ENCODE data around the gene MPO.

The MPO gene

GRCh38 chr17:58318065-58318481, 37.3 kb upstream of the MPO start:
- FAIRE-seq, result no peak
- no peak for TF ChIP-seq CTCF (IDR thresholded peaks at IDR 0.05; ENCODE audit: insufficient read depth, missing control alignments)
- no peak for DNase-seq (ENCODE audit: insufficient read length, low spot score)

- FAIRE-seq (peak; percentile 66), DNase-seq (ENCODE audit: insufficient read length, low spot score) (no peak)
- peak; percentile 50 for TF ChIP-seq CTCF (IDR thresholded peaks at IDR 0.05; ENCODE audit: insufficient read depth, missing control alignments)
Observed at GRCh38 chr17:58317421-58318064, 36.8 kb upstream of the MPO start.

- no peak for TF ChIP-seq CTCF (IDR thresholded peaks at IDR 0.05; ENCODE audit: insufficient read depth, missing control alignments)
Observed at GRCh38 chr17:58316260-58316960, 35.7 kb upstream of the MPO start.

GRCh38 chr17:58315750-58316149, 35.0 kb upstream of the MPO start:
- FAIRE-seq, result no peak
- TF ChIP-seq CTCF (IDR thresholded peaks at IDR 0.05; ENCODE audit: insufficient read depth, missing control alignments), result no peak
- no peak for DNase-seq (ENCODE audit: insufficient read length, low spot score)

More at GRCh38 chr17:58316260-58316960, 35.7 kb upstream of the MPO start:
- FAIRE-seq, result no peak
- no peak for DNase-seq (ENCODE audit: insufficient read length, low spot score)

DNA sequence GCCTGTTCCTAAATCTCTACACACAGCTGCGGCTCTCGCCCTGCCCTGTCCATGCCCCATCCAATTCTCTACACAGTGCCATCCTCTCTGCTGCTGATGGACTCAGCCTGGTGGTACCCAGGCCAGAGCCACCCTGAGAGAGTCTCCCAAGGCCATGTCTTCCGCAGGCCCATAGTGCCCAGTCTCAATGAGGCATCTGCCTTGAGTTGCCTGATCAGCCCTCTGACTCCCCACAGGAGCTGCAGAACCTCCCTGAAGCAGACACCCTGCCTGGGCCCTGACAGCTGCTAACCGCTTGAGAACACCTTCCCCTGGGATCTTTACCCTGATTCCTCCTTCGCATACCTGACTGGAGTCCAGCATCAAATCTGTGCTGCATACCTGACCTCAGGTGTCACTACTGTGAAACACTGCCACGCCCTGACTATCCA, 34.6 kb upstream of the MPO start:
- DNase-seq (ENCODE audit: insufficient read length, low spot score), result no peak
- no peak for FAIRE-seq
- no peak for TF ChIP-seq CTCF (IDR thresholded peaks at IDR 0.05; ENCODE audit: insufficient read depth, missing control alignments)

DNA sequence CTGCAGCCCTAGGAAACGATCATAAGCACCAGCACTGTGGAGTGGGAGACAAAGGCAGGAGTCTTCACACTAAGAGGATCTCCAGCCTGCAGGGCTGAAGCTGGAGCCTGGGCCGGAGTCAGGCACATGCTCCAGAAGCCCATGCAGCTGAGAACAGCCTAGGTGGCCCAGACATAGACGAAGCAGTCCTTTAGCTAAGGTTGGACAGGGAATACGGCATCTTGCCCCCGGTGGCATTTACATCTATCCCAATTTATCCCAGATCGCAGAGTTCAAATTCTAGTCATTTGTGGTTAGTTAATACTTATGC, 33.9 kb upstream of the MPO start:
- FAIRE-seq (no peak), DNase-seq (ENCODE audit: insufficient read length, low spot score) (no peak)
- TF ChIP-seq CTCF (IDR thresholded peaks at IDR 0.05; ENCODE audit: insufficient read depth, missing control alignments), result no peak
